Activated T-helper 1 cell treated with anti-CD3 and anti-CD28 coated beads, Interleukin-12 subunit alpha, Interleukin-12 subunit beta, Interleukin-2, Interleukin-4 antibody, amounts not matched to agents 30 ng/mL and 10 ng/mL and 1 ng/mL, durations not matched to agents 14 hours and 24 hours and 36 hours (primary cell): Measurements from ENCODE around the gene CDH23. TPM values are rescaled to one million over a fixed set of nuclear protein-coding genes. Genes with fewer than 3 reads are reported as not detected.

Source experiments
- DNase-seq: peaks from one replicate; pipeline ENCODE4 v3.0.0; 2021; ENCODE audit warnings: low spot score
- H3K27ac Mint-ChIP-seq: one replicate; pipeline ENCODE4 v1.8.0; 2021; ENCODE audit warnings: mild to moderate bottlenecking, mixed read lengths
- H3K27me3 Mint-ChIP-seq: one replicate; pipeline ENCODE4 v1.8.0; 2022; ENCODE audit warnings: mild to moderate bottlenecking, moderate library complexity, mixed read lengths; ENCODE audit not compliant: insufficient read depth
- H3K36me3 Mint-ChIP-seq: one replicate; pipeline ENCODE4 v1.8.0; 2021; ENCODE audit warnings: low read depth, mixed read lengths
- H3K4me1 Mint-ChIP-seq: one replicate; pipeline ENCODE4 v1.8.0; 2021; ENCODE audit warnings: low read depth, mixed read lengths
- H3K4me3 Mint-ChIP-seq: one replicate; pipeline ENCODE4 v1.8.0; 2021; ENCODE audit warnings: mild to moderate bottlenecking, moderate library complexity, mixed read lengths
- H3K9me3 Mint-ChIP-seq: one replicate; pipeline ENCODE4 v1.8.0; 2021; ENCODE audit warnings: mixed read lengths
- intact Hi-C: fragments of 100-400 bp; cut with micrococcal nuclease; formaldehyde crosslinking; loops from one replicate; pipeline ENCODE4 v1.15.1; 2024
- total RNA-seq: library from RNA; stranded (reverse); gene quantifications from 2 replicates; pipeline ENCODE4 v1.2.3, GENCODE V29; 2022

CDH23 gene
- total RNA-seq, 1 donor from 2014 or later, result 0.57 TPM

GRCh38 chr10:71649631-71650030, 252.9 kb downstream of the CDH23 start:
- no peaks in the 10 kb centered on the region for H3K9me3 Mint-ChIP-seq
- intact Hi-C loops, result no loop called here
- H3K4me3 Mint-ChIP-seq, result no peak overlapping the region
- no peaks in the 10 kb centered on the region for H3K4me1 Mint-ChIP-seq
- H3K27me3 Mint-ChIP-seq, result peaks cover 2% of the 10 kb centered on the region
- DNase-seq, result no peak
- H3K36me3 Mint-ChIP-seq, result no peaks in the 10 kb centered on the region
- H3K27ac Mint-ChIP-seq, result no peak overlapping the region

- no peaks in the 10 kb centered on the region for H3K4me1 Mint-ChIP-seq
- peaks cover 2% of the 10 kb centered on the region for H3K27me3 Mint-ChIP-seq
- no peak overlapping the region for H3K27ac Mint-ChIP-seq
- no peaks in the 10 kb centered on the region for H3K36me3 Mint-ChIP-seq
- intact Hi-C loops, result no loop called here
- no peak overlapping the region for H3K4me3 Mint-ChIP-seq
- no peaks in the 10 kb centered on the region for H3K9me3 Mint-ChIP-seq
- no peak for DNase-seq
Measured at GRCh38 chr10:71650397-71650796, 253.7 kb downstream of the CDH23 start.

DNA sequence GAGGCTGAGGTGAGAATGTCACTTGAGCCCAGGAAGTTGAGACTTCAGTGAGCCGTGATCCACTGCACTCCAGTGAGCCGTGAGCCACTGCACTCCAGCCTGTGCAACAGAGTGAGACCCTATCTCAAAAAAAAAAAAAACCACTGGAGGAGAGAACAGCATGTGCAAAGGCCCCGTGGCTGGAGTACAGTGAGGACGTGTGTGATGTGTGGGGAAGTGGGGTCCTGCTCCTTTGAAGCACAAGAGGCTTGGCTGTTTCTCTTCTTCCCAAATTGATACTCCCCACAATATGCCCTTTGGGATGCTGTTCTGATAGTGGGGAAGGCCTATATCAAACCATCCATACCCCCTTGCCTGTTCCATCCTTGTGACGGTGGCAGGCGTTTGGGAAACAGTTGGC, 254.7 kb downstream of the CDH23 start:
- DNase-seq, result no peak
- Mint-ChIP-seq H3K36me3 (no peaks in the 10 kb centered on the region), H3K9me3 (no peaks in the 10 kb centered on the region), H3K4me1 (no peaks in the 10 kb centered on the region), H3K27me3 (peaks cover 2% of the 10 kb centered on the region), H3K4me3 (no peak overlapping the region), H3K27ac (no peak overlapping the region)
- intact Hi-C loops, result no loop called here

DNA sequence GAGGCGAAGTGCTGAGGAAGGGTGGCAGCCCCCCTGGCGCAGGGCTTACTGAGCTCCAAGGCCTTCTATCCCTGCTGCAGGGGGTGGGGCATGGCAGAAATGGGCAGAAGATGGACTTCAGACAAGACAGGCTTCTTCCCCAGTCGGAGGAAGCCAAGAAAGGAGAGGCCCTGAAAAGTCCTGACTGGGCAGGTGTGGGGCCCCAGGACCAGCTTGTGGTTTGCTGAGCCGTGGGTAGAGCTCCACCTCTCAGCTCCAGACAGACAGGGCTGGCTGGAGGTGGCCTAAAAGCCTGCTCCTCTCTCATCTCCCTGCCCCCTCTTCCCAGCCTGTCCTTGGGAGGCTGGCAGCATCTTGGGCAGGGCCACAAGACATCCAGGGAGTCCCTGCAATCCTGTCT, 255.2 kb downstream of the CDH23 start:
- Mint-ChIP-seq H3K4me1 (no peaks in the 10 kb centered on the region), H3K9me3 (no peaks in the 10 kb centered on the region), H3K27ac (no peak overlapping the region), H3K4me3 (no peak overlapping the region), H3K27me3 (peaks cover 2% of the 10 kb centered on the region), H3K36me3 (no peaks in the 10 kb centered on the region)
- DNase-seq, result no peak
- intact Hi-C loops, result no loop called here

- H3K27me3 Mint-ChIP-seq, result peaks cover 2% of the 10 kb centered on the region
- no peak for DNase-seq
- no peaks in the 10 kb centered on the region for H3K4me1 Mint-ChIP-seq
- no peaks in the 10 kb centered on the region for H3K9me3 Mint-ChIP-seq
- no peak overlapping the region for H3K27ac Mint-ChIP-seq
- no peaks in the 10 kb centered on the region for H3K36me3 Mint-ChIP-seq
- H3K4me3 Mint-ChIP-seq, result no peak overlapping the region
- intact Hi-C loops, result no loop called here
Measured at GRCh38 chr10:71653044-71653443, 256.3 kb downstream of the CDH23 start.

DNA sequence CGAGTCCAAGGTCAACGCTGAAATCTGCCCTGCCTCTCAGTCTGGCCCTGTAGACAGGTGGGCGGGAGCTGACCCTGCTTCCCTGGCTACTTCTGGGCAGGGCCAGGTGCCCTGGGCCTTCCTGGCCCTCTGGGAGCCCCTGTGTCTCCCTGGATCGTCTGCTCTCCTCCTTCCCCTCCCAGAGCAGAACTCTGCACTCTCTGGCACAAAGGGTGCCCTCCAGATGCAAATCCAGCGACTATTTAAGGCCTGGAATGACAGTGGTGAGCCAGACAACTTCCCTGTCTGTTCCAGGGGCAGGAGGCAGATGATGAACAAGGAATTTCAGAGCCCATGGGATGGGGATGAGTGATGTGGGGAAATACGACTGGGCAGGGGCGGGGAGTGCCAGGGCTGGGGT, 259.5 kb downstream of the CDH23 start:
- Mint-ChIP-seq H3K9me3 (no peaks in the 10 kb centered on the region), H3K27ac (no peak overlapping the region), H3K36me3 (no peaks in the 10 kb centered on the region), H3K4me3 (no peak overlapping the region), H3K27me3 (no peaks in the 10 kb centered on the region), H3K4me1 (no peaks in the 10 kb centered on the region)
- no peak for DNase-seq
- intact Hi-C loops, result no loop called here

GRCh38 chr10:71657604-71658466, 261.1 kb downstream of the CDH23 start:
- no peaks in the 10 kb centered on the region for H3K27me3 Mint-ChIP-seq
- intact Hi-C loops, result no loop called here
- H3K36me3 Mint-ChIP-seq, result no peaks in the 10 kb centered on the region
- H3K4me1 Mint-ChIP-seq, result no peaks in the 10 kb centered on the region
- DNase-seq, result no peak
- no peak overlapping the region for H3K4me3 Mint-ChIP-seq
- no peak overlapping the region for H3K27ac Mint-ChIP-seq
- H3K9me3 Mint-ChIP-seq, result no peaks in the 10 kb centered on the region

DNA sequence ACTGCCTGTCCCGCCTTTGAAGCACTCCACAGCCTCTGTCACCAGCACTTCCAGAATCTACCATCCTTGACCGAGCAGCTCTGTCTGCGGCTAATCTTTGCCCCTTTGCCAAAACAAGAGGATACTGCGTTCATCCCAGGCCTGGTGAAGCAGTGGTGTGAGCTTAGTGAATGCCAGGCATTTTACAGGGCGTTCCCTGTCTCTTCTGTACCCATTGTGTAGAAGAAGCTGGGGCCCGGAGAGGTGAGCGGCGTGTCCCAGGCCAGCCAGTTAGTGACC, 261.7 kb downstream of the CDH23 start:
- Mint-ChIP-seq H3K4me3 (no peak overlapping the region), H3K27me3 (peaks cover 2% of the 10 kb centered on the region), H3K9me3 (no peaks in the 10 kb centered on the region), H3K27ac (no peak overlapping the region), H3K36me3 (no peaks in the 10 kb centered on the region), H3K4me1 (no peaks in the 10 kb centered on the region)
- intact Hi-C loops, result no loop called here
- DNase-seq, result no peak

DNA sequence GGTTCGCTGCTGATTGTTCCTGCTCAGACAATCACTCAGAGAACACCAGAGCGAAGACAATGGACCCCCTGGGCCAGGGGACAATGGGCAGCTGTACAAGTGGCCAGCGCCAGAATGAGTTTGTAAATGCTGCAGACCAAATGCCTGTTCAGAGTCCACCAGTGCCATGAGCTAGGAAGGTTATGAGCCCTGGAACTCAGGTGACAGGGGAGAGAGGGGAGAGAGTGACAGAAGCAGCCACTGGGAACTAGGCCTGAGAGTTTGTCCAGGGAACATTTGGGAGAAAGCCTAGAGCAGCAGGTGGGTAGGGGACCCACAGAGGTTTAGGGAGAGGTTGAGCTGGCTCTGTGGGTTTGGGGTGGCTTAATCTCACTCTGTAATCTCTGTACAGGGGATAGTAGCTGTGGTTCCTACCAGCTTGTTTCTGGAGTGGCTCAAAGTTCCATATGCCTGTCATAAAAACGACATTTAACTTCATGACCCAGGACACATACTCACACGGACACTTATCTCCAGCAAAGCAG, 262.5 kb downstream of the CDH23 start:
- Mint-ChIP-seq H3K9me3 (no peaks in the 10 kb centered on the region), H3K4me3 (no peak overlapping the region), H3K27ac (no peak overlapping the region), H3K4me1 (no peaks in the 10 kb centered on the region), H3K27me3 (peaks cover 3% of the 10 kb centered on the region), H3K36me3 (no peaks in the 10 kb centered on the region)
- no peak for DNase-seq
- intact Hi-C loops, result no loop called here

DNA sequence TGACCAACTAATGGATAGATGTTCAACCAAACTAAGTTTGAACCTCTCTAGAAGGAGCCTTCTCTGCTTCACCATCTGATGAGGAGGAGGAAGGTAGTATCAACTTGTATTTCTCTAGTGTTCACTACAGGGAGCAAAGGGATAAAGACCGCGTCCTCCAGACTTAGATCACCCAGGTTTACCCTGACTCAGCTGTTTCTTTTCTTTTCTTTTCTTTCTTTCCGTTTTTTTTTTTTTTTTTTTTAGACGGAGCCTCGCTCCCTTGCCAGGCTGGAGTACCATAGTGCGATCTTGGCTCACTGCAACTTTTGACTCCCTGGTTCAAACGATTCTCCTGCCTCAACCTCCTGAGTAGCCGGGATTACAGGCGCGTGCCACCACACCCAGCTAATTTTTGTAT, 263.0 kb downstream of the CDH23 start:
- no peak overlapping the region for H3K27ac Mint-ChIP-seq
- peaks cover 3% of the 10 kb centered on the region for H3K27me3 Mint-ChIP-seq
- no peak for DNase-seq
- no peak overlapping the region for H3K4me3 Mint-ChIP-seq
- no peaks in the 10 kb centered on the region for H3K36me3 Mint-ChIP-seq
- H3K4me1 Mint-ChIP-seq, result no peaks in the 10 kb centered on the region
- H3K9me3 Mint-ChIP-seq, result no peaks in the 10 kb centered on the region
- intact Hi-C loops, result no loop called here

- Mint-ChIP-seq H3K4me3 (no peak overlapping the region), H3K36me3 (no peaks in the 10 kb centered on the region), H3K27me3 (peaks cover 3% of the 10 kb centered on the region), H3K4me1 (no peaks in the 10 kb centered on the region), H3K27ac (no peak overlapping the region), H3K9me3 (no peaks in the 10 kb centered on the region)
- intact Hi-C loops, result no loop called here
- DNase-seq, result no peak
Measured at GRCh38 chr10:71660313-71660712, 263.6 kb downstream of the CDH23 start.

GRCh38 chr10:71661060-71661622, 264.4 kb downstream of the CDH23 start:
- Mint-ChIP-seq H3K36me3 (no peaks in the 10 kb centered on the region), H3K4me1 (no peaks in the 10 kb centered on the region), H3K27ac (no peak overlapping the region), H3K27me3 (peaks cover 3% of the 10 kb centered on the region), H3K9me3 (no peaks in the 10 kb centered on the region), H3K4me3 (no peak overlapping the region)
- no peak for DNase-seq
- intact Hi-C loops, result no loop called here

DNA sequence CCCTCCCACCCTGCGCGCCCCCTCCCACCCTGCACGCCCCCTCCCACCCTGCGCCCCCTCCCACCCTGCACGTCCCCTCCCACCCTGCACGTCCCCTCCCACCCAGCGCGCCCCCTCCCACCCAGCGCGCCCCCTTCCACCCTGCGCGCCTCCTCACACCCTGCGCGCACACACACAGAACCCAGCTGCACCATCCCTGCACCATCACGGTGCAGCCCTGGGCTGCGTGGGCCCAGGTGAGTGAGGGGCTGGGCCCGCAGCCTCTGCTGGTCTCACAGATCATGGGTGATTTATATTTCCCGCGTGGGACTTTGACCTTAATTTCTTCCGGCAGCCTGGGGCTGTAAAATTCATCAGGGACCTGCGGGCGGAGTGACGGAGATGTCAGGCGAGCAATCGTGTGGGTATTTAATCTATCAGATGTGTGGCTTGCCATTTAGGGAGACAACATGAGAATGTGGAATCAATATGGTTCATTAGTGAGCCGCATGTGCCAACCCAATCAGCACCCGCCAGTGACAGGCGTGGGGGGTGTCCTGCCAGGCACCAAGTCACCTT, 265.1 kb downstream of the CDH23 start:
- Mint-ChIP-seq H3K36me3 (no peaks in the 10 kb centered on the region), H3K27me3 (peaks cover 3% of the 10 kb centered on the region), H3K27ac (no peak overlapping the region), H3K9me3 (no peaks in the 10 kb centered on the region), H3K4me3 (no peak overlapping the region), H3K4me1 (no peaks in the 10 kb centered on the region)
- DNase-seq, result no peak
- intact Hi-C loops, result no loop called here
